Measurements from ENCODE around the gene TEDC1. TPM values are rescaled to one million over a fixed set of nuclear protein-coding genes. Genes with fewer than 3 reads are reported as not detected.

Gene TEDC1
- polyA plus RNA-seq, 1 of the 3 experiments (the other 2 are of a cell fraction) = 13.4 TPM

GRCh38 chr14:105488781-105489541 is 2.1 kb upstream of the TEDC1 start:
- DNase-seq = no peak
- Histone ChIP-seq H3K4me2 (peak overlapping the region; percentile 94; the same call in 1 of the 2 replicates), H3K4me3 (ENCODE audit: low read depth in 2 of 2, low read length in 1 of 2) (peak overlapping the region in 1 of 2 experiments; percentile 82; a peak in 2 of 4 replicates), H2AFZ (ENCODE audit: low read depth) (no peak overlapping the region), H4K20me1 (ENCODE audit: insufficient read depth) (peaks cover 11% of the 10 kb centered on the region; the same call in 1 of the 2 replicates), H3K9me2 (no peaks in the 10 kb centered on the region), H3F3A (replicated peaks; ENCODE audit: insufficient read depth) (no peaks in the 10 kb centered on the region), H3K4me1 (ENCODE audit: control insufficient read depth in 1 of 2, insufficient read depth in 2 of 2, low read depth in 1 of 2, low read length in 1 of 2) (peaks cover 16 to 45% of the 10 kb centered on the region in 2 experiments; a peak in 3 of 4 replicates), H3K79me2 (ENCODE audit: insufficient read depth) (peaks cover 13% of the 10 kb centered on the region; the same call in 1 of the 2 replicates), H3K9me3 (no peaks in the 10 kb centered on the region), H3K9ac (peak overlapping the region; percentile 97), H3K27me3 (ENCODE audit: insufficient read depth) (no peaks in the 10 kb centered on the region), H3K27ac (ENCODE audit: low read depth in 2 of 2, low read length in 1 of 2) (peak overlapping the region; percentile 82 to 91; a peak in 3 of 4 replicates), H3K36me3 (replicated peaks in 1 of 2; ENCODE audit: control insufficient read depth in 1 of 2, insufficient read depth in 2 of 2, low read length in 1 of 2) (no peaks in the 10 kb centered on the region)
- TF ChIP-seq, protein P1, sequence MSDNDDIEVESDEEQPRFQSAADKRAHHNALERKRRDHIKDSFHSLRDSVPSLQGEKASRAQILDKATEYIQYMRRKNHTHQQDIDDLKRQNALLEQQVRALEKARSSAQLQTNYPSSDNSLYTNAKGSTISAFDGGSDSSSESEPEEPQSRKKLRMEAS (IDR thresholded peaks at IDR 0.05; ENCODE audit: low read depth) = no peak
- TF ChIP-seq EP300 (IDR thresholded peaks at IDR 0.05; ENCODE audit: borderline replicate concordance in 1 of 2, low read depth in 1 of 2, low read length in 1 of 2) (no peak), ZBTB33 (IDR thresholded peaks at IDR 0.05; ENCODE audit: borderline replicate concordance, low read depth) (no peak), SIN3A (IDR thresholded peaks at IDR 0.05; ENCODE audit: borderline replicate concordance, low read depth, low read length) (no peak)
- POLR2A ChIA-PET = interaction anchor here (0.8 to 2.0 kb wide), 5 partner anchors 8 to 92 kb away, joined by 3 to 14 read pairs (median 9); no protein-coding TSS in a partner anchor
- 36% methylated on average over 5 of the region's 20 CpGs for WGBS (ENCODE audit: low lambda C conversion rate)
- CTCF ChIA-PET = interaction anchor here (0.8 to 5.9 kb wide), 33 partner anchors 9 to 512 kb away, joined by 3 to 135 read pairs (median 7); partner anchors contain the start of genes BRF1, JAG2, NUDT14 and TEX22

- CTCF ChIA-PET = interaction anchor here (0.6 to 5.9 kb wide), 50 partner anchors 9 to 513 kb away, joined by 3 to 135 read pairs (median 4); partner anchors contain the start of genes BRF1, CLBA1, JAG2 and NUDT14
- TF ChIP-seq TCF12 (IDR thresholded peaks at IDR 0.05) (no peak), POLR2AphosphoS5 (IDR thresholded peaks at IDR 0.05; ENCODE audit: low read depth, low read length) (no peak), CTCF (IDR thresholded peaks at IDR 0.05) (peak; percentile 70), SIN3A (IDR thresholded peaks at IDR 0.05; ENCODE audit: borderline replicate concordance, low read depth, low read length) (0 out of 2 replicates have a peak, but pooled peaks have one; percentile 25), GABPA (IDR thresholded peaks at IDR 0.05; ENCODE audit: low read depth) (no peak), USF1 (IDR thresholded peaks at IDR 0.05; ENCODE audit: borderline replicate concordance, low read depth) (no peak), SMC3 (IDR thresholded peaks at IDR 0.05; ENCODE audit: low read depth, low read length) (peak; percentile 72)
- TF ChIP-seq, protein P2, sequence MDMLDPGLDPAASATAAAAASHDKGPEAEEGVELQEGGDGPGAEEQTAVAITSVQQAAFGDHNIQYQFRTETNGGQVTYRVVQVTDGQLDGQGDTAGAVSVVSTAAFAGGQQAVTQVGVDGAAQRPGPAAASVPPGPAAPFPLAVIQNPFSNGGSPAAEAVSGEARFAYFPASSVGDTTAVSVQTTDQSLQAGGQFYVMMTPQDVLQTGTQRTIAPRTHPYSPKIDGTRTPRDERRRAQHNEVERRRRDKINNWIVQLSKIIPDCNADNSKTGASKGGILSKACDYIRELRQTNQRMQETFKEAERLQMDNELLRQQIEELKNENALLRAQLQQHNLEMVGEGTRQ (IDR thresholded peaks at IDR 0.05; ENCODE audit: borderline replicate concordance, low read depth, low read length) = no peak
- TF ChIP-seq, protein P3, sequence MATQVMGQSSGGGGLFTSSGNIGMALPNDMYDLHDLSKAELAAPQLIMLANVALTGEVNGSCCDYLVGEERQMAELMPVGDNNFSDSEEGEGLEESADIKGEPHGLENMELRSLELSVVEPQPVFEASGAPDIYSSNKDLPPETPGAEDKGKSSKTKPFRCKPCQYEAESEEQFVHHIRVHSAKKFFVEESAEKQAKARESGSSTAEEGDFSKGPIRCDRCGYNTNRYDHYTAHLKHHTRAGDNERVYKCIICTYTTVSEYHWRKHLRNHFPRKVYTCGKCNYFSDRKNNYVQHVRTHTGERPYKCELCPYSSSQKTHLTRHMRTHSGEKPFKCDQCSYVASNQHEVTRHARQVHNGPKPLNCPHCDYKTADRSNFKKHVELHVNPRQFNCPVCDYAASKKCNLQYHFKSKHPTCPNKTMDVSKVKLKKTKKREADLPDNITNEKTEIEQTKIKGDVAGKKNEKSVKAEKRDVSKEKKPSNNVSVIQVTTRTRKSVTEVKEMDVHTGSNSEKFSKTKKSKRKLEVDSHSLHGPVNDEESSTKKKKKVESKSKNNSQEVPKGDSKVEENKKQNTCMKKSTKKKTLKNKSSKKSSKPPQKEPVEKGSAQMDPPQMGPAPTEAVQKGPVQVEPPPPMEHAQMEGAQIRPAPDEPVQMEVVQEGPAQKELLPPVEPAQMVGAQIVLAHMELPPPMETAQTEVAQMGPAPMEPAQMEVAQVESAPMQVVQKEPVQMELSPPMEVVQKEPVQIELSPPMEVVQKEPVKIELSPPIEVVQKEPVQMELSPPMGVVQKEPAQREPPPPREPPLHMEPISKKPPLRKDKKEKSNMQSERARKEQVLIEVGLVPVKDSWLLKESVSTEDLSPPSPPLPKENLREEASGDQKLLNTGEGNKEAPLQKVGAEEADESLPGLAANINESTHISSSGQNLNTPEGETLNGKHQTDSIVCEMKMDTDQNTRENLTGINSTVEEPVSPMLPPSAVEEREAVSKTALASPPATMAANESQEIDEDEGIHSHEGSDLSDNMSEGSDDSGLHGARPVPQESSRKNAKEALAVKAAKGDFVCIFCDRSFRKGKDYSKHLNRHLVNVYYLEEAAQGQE (IDR thresholded peaks at IDR 0.05; ENCODE audit: low read depth, low read length) = no peak
Observed at GRCh38 chr14:105489542-105490266, 1.3 kb upstream of the TEDC1 start.

More at GRCh38 chr14:105489542-105490266, 1.3 kb upstream of the TEDC1 start:
- peak; percentile 79 for DNase-seq
- no peaks in the 10 kb centered on the region for H3K9me2 ChIP-seq
- H3K27ac ChIP-seq (ENCODE audit: low read depth in 2 of 2, low read length in 1 of 2) = peak overlapping the region; percentile 82 to 91
- peak overlapping the region; percentile 70 to 82 for H3K4me3 ChIP-seq (ENCODE audit: low read depth in 2 of 2, low read length in 1 of 2)
- no peaks in the 10 kb centered on the region for H3K9me3 ChIP-seq
- H3K4me1 ChIP-seq (ENCODE audit: control insufficient read depth in 1 of 2, insufficient read depth in 2 of 2, low read depth in 1 of 2, low read length in 1 of 2) = peaks cover 9 to 38% of the 10 kb centered on the region in 2 experiments; a peak in 3 of 4 replicates
- H3K27me3 ChIP-seq (ENCODE audit: insufficient read depth) = no peaks in the 10 kb centered on the region
- no peak overlapping the region; the same call in 1 of the 2 replicates for H2AFZ ChIP-seq (ENCODE audit: low read depth)
- H3K4me2 ChIP-seq = peak overlapping the region; percentile 94
- WGBS (ENCODE audit: low lambda C conversion rate) = 11% methylated on average over 18 of the region's 44 CpGs
- no peaks in the 10 kb centered on the region for H3F3A ChIP-seq (replicated peaks; ENCODE audit: insufficient read depth)
- POLR2A ChIA-PET = interaction anchor here (0.8 to 2.0 kb wide), 5 partner anchors 8 to 93 kb away, joined by 3 to 14 read pairs (median 9); no protein-coding TSS in a partner anchor
- peaks cover 13% of the 10 kb centered on the region; the same call in 1 of the 2 replicates for H3K79me2 ChIP-seq (ENCODE audit: insufficient read depth)
- H3K36me3 ChIP-seq (replicated peaks in 1 of 2; ENCODE audit: control insufficient read depth in 1 of 2, insufficient read depth in 2 of 2, low read length in 1 of 2) = no peaks in the 10 kb centered on the region
- H3K9ac ChIP-seq = peak overlapping the region; percentile 97
- peaks cover 11% of the 10 kb centered on the region; the same call in 1 of the 2 replicates for H4K20me1 ChIP-seq (ENCODE audit: insufficient read depth)

All from SK-N-SH (cell line).